Natural killer cell (primary cell): ENCODE results near the gene ADGRB2. TPM values are rescaled to one million over a fixed set of nuclear protein-coding genes. Genes with fewer than 3 reads are reported as not detected.

ENCODE experiments used
- ATAC-seq, 3 donors: fragments of 150-1000 bp in 2 of 3; fragments of 200-7000 bp in 1 of 3; cut with Tn5 transposase; 1 replicate in 1 of 3; 2 replicates in 2 of 3; pipeline ENCODE4 v1.10.0; 2021; ENCODE audit warnings: mild to moderate bottlenecking in 2 of 3, moderate library complexity in 2 of 3
- DNase-seq, 2 donors: peaks; one replicate each; pipeline versions ENCODE4 v3.0.0 to v3.0.0-alpha.2; 2013 to 2021; ENCODE audit warnings: mixed read lengths in 1 of 2
- H3K27ac ChIP-seq: one replicate; pipeline ENCODE4 v1.5.1; 2013; ENCODE audit warnings: mild to moderate bottlenecking, low read length
- H3K27me3 ChIP-seq: one replicate; pipeline ENCODE4 v1.6.1; 2013; ENCODE audit warnings: low read length; ENCODE audit not compliant: control insufficient read depth, insufficient read depth
- H3K36me3 ChIP-seq: one replicate; pipeline ENCODE4 v1.6.1; 2013; ENCODE audit warnings: low read length; ENCODE audit not compliant: control insufficient read depth, insufficient read depth
- H3K4me1 ChIP-seq: one replicate; pipeline ENCODE4 v1.6.1; 2013; ENCODE audit warnings: low read length; ENCODE audit not compliant: control insufficient read depth, insufficient read depth
- H3K4me3 ChIP-seq: one replicate; pipeline ENCODE4 v1.5.1; 2013; ENCODE audit warnings: low read length
- H3K9me3 ChIP-seq: one replicate; pipeline ENCODE4 v1.6.1; 2013; ENCODE audit warnings: low read length; ENCODE audit not compliant: control insufficient read depth, insufficient read depth
- H3K27ac Mint-ChIP-seq, 2 donors: one replicate each; pipeline ENCODE4 v1.8.0; 2022; ENCODE audit warnings: mild to moderate bottlenecking in 2 of 2, mixed read lengths in 2 of 2, moderate library complexity in 1 of 2
- H3K27me3 Mint-ChIP-seq, 2 donors: one replicate each; pipeline ENCODE4 v1.8.0; 2022; ENCODE audit warnings: low read depth in 2 of 2, mixed read lengths in 2 of 2
- H3K36me3 Mint-ChIP-seq: one replicate; pipeline ENCODE4 v1.8.0; 2022; ENCODE audit warnings: mixed read lengths
- H3K4me1 Mint-ChIP-seq, 2 donors: one replicate each; pipeline ENCODE4 v1.8.0; 2022; ENCODE audit warnings: mixed read lengths in 2 of 2
- H3K4me3 Mint-ChIP-seq: one replicate; pipeline ENCODE4 v1.8.0; 2022; ENCODE audit warnings: mild to moderate bottlenecking, moderate library complexity, mixed read lengths
- H3K9me3 Mint-ChIP-seq, 2 donors: one replicate each; pipeline ENCODE4 v1.8.0; 2022; ENCODE audit warnings: mixed read lengths in 2 of 2
- CTCF ChIP-seq: fragments of 200-600 bp; IDR thresholded peaks from one replicate; pipeline ENCODE4 v1.8.0; 2022; ENCODE audit warnings: antibody characterized with exemption
- WGBS: methylation state at CpG from one replicate; pipeline ENCODE4 v1.1.7; 2013; ENCODE audit warnings: missing lambda C conversion rate; ENCODE audit not compliant: insufficient coverage; 5-methylcytosine and 5-hydroxymethylcytosine counted together
- intact Hi-C: fragments of 100-400 bp; cut with micrococcal nuclease; formaldehyde crosslinking; loops from one replicate; pipeline ENCODE4 v1.14.2; 2022
- total RNA-seq, 4 donors: library from RNA; stranded (reverse); fragments of 120-200 nt in 1 of 4; gene quantifications; one replicate each; pipeline versions ENCODE4 v1.2.3 to v1.2.4, GENCODE V29; 2013 to 2022

The ADGRB2 gene
- total RNA-seq, 3 donors from 2014 or later (not counting 1 experiment from before 2014, with no cell fraction given): 7.6 to 19.9 (median 12.8) TPM

GRCh38 chr1:31703431-31704270, 60.5 kb downstream of the ADGRB2 start, which contains the start of gene COL16A1:
TSS of gene COL16A1 (minus strand) at chr1:31704017. CDS start at chr1:31702193, 1,824 bp downstream.
- 41% methylated on average over 40 of the region's 40 CpGs for WGBS
- H3K27ac Mint-ChIP-seq: peak within 1 kb of the TSS; percentile 79 to 87
- H3K4me3 ChIP-seq: no peak within 1 kb of the TSS
- H3K36me3 Mint-ChIP-seq: no peaks in the 10 kb centered on the region
- H3K4me1 ChIP-seq: peaks cover 72% of the 10 kb centered on the region
- no peak within 1 kb of the TSS for H3K27ac ChIP-seq
- ATAC-seq: no peak
- H3K9me3 Mint-ChIP-seq: no peaks in the 10 kb centered on the region
- H3K27me3 Mint-ChIP-seq: peaks cover 7 to 13% of the 10 kb centered on the region in 2 donors
- H3K36me3 ChIP-seq: no peaks in the 10 kb centered on the region
- H3K4me1 Mint-ChIP-seq: peaks cover 55 to 70% of the 10 kb centered on the region in 2 donors
- H3K27me3 ChIP-seq: peaks cover 7% of the 10 kb centered on the region
- H3K9me3 ChIP-seq: no peaks in the 10 kb centered on the region
- intact Hi-C loops: no loop called here
- no peak for DNase-seq
- peak within 1 kb of the TSS; percentile 75 for H3K4me3 Mint-ChIP-seq
- no peak for TF ChIP-seq CTCF

GRCh38 chr1:31702836-31703404, 61.2 kb downstream of the ADGRB2 start:
- H3K36me3 ChIP-seq: no peaks in the 10 kb centered on the region
- Mint-ChIP-seq H3K4me3 (no peak overlapping the region), H3K27me3 (peaks cover 7 to 13% of the 10 kb centered on the region in 2 donors), H3K36me3 (no peaks in the 10 kb centered on the region), H3K27ac (peak overlapping the region; percentile 36 to 87), H3K9me3 (no peaks in the 10 kb centered on the region), H3K4me1 (peaks cover 53 to 68% of the 10 kb centered on the region in 2 donors)
- 94% methylated on average over 8 of the region's 8 CpGs for WGBS
- no peak for ATAC-seq
- no peak for TF ChIP-seq CTCF
- H3K4me1 ChIP-seq: peaks cover 69% of the 10 kb centered on the region
- no peak overlapping the region for H3K4me3 ChIP-seq
- no peak for DNase-seq
- H3K27me3 ChIP-seq: peaks cover 7% of the 10 kb centered on the region
- H3K27ac ChIP-seq: no peak overlapping the region
- intact Hi-C loops: no loop called here
- no peaks in the 10 kb centered on the region for H3K9me3 ChIP-seq

- H3K9me3 ChIP-seq: no peaks in the 10 kb centered on the region
- TF ChIP-seq CTCF: no peak
- ATAC-seq: peak in 1 of 3 donors; percentile 10
- peaks cover 7% of the 10 kb centered on the region for H3K27me3 ChIP-seq
- WGBS: 82% methylated on average over 8 of the region's 10 CpGs
- peaks cover 53% of the 10 kb centered on the region for H3K4me1 ChIP-seq
- Mint-ChIP-seq H3K36me3 (no peaks in the 10 kb centered on the region), H3K27ac (peak overlapping the region in 1 of 2 donors; percentile 53), H3K9me3 (no peaks in the 10 kb centered on the region), H3K4me3 (no peak overlapping the region), H3K27me3 (peaks cover 7 to 9% of the 10 kb centered on the region in 2 donors), H3K4me1 (peaks cover 48 to 65% of the 10 kb centered on the region in 2 donors)
- intact Hi-C loops: no loop called here
- H3K27ac ChIP-seq: no peak overlapping the region
- DNase-seq: peak in 1 of 2 donors; percentile 29
- no peak overlapping the region for H3K4me3 ChIP-seq
- no peaks in the 10 kb centered on the region for H3K36me3 ChIP-seq
Measured at GRCh38 chr1:31701091-31701736, 62.9 kb downstream of the ADGRB2 start.
